Stimulated activated CD4-positive, alpha-beta T cell treated with anti-CD3 and anti-CD28 coated beads, Interleukin-1b, Interleukin-23, amount 100 ng/mL, for 24 hours (primary cell): ENCODE measurements around the gene HAVCR2.

Experiments
- DNase-seq, 4 experiments: peaks; one replicate each; pipeline ENCODE4 v3.0.0-alpha.2; 2020; ENCODE audit warnings: low read depth in 4 of 4, low spot score in 1 of 4

The HAVCR2 gene

DNA sequence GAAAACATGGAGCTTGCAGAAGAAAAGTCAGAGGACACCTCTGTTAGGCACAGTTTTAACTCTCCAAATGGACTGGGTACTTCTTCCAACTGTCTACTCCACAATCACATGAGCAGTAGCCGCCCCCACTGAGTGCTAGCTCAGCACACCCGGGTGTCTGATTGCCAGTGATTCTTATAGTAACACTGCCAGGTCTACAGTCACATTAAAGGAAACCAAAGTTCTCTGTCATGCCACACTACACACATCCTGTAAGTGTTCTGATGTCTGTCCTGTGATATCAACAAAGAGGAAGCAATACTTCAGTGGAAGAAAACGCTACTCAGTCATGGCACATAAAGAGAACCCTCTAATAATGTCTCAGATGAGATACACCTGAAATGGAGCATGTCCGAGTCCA lies at the start of gene HAVCR2:
TSS of gene HAVCR2 (minus strand) at position 69 of the 400 bp plus-strand sequence. CDS start at position 8, 61 bp downstream.
- no peak for DNase-seq

DNA sequence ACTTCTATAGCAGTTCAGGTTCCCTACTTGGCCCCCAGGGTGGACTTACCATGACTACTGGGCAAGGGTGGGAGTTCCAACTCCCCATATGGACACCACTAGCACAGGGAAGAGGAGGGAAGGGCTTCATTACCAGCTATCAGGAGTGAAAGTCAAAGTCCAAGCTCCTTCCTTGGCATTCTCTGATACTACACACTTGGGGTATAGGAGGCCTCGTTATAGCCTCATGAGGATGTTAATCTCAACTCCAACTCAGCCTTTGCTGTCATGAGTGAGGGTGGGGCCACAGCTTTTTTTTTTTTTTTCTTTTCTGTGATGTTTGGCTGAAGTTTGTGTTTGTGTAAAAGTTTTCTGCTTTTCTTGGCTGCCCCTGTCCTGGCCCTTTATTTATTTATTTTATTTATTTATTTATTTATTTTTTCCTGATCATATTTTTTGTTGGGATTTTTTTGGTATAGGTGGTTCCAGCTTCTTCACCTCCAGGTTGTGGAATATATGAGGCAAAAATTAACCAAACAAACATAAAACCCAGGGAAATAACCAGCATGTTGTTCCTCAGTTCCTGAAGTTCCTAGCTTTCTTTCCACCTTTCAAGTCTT lies 48.5 kb upstream of the HAVCR2 start:
- DNase-seq: no peak

- DNase-seq: no peak
These were observed 46.5 kb upstream of the HAVCR2 start for GRCh38 chr5:157155297-157155696.

DNA sequence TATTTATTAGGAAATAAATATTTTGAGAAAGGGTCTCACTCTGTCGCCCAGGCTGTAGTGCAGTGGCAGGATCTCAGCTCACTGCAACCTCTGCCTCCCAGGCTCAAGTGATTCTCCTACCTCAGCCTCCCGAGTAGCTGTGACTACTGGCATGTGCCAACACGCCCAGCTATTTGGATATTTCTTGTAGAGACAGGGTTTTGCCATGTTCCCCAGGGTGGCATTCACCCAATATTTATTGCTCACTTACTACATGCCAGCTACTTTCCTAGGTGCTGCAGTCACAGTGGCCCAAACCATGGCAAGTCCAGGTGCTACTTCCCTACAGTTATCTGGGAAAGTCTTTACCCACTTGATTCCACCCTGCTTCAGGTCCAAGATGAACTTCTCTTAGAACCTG lies 42.2 kb upstream of the HAVCR2 start:
- no peak for DNase-seq

GRCh38 chr5:157148734-157149615 lies 40.1 kb upstream of the HAVCR2 start:
- peak; percentile 66 to 74 (median 70) for DNase-seq

DNA sequence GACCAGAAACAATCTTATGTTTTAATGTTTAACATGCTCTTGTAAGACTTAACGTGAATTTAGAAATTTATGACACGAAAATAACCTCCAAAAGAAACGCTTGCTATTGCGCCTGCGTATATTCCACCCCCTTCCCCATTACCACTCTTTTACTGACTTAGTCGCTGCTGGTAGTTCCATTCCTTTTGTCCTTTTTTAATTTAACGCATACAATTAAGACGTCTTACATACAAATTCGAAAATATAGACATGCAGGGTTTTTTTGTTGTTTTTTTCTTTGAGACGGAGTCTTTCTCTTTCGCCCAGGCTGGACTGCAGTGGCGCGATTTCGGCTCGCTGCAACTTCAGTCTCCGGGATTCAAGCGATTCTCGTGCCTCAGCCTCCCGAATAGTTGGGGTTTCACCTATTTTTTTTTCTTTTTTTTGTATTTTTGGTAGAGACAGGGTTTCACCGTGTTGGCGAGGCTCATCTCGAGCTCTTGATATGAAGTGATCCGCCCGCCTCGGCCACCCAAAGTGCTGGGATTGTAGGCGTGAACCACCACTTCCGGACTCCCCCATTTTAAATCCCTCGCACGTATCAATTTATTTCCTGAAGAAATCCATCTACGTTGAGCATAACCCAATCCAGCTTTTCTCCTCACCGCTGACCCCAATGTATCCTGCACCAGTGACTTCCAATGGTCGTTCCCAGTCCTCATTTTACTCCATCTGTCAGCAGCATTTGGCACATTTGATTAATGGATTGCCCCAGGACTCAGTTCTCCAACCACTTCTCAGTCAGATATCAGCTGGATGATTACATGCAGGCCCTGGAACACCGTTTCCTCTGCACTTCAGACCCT lies 34.5 kb upstream of the HAVCR2 start:
- DNase-seq: peak in 2 of 4 experiments; percentile 24 to 45

- DNase-seq: peak; percentile 68 to 89 (median 74)
These were observed 33.7 kb upstream of the HAVCR2 start, which contains the start of gene MED7 for GRCh38 chr5:157142317-157143126. TSS of gene MED7 (minus strand) at chr5:157142865. CDS start at chr5:157139431, 3,434 bp downstream.

DNA sequence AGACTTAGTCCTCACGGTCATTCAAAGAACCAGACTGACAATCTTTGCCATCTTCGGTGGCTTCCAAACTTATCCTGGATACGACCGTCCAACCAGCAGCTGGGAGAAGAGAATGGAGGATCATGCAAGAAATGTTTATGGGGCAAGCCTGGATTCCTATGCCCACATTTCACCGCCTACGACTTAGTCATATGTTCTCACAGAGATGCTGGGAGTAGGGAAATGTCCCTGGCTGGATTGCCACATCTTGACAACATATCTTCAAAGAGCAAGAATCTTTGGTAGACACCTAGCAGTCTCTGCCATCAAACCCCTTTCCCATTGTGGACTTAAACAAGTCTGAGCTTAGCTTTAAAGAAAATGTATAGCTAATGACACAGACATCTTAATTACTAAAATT lies 28.8 kb upstream of the HAVCR2 start:
- no peak for DNase-seq

- no peak for DNase-seq
These were observed 23.4 kb upstream of the HAVCR2 start for GRCh38 chr5:157132281-157132612.

DNA sequence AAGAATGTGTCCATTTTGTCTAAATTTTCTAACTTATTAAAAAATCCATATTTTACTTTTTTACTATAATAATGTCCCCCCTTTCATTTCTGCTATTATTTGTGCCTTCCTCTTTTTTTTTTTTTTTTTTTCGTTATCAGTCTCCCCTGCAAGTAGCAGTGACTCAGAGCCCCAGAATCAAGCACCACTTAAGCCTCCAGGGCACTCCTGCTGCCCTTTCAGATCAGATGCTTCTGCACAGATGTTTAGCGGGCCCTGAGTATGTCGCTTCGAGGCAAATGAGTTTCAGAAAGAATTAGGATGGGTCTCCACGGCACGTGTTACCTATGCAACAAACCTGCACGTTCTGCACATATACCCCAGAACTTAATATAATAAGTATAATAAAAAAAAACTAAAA lies 22.1 kb upstream of the HAVCR2 start:
- DNase-seq: no peak

- no peak for DNase-seq
These were observed 12.9 kb upstream of the HAVCR2 start for GRCh38 chr5:157121709-157122108.

GRCh38 chr5:157120102-157120501 lies 11.3 kb upstream of the HAVCR2 start:
- no peak for DNase-seq

GRCh38 chr5:157116483-157116954 lies 7.7 kb upstream of the HAVCR2 start:
- DNase-seq: no peak

- no peak for DNase-seq
These were observed 6.7 kb upstream of the HAVCR2 start for GRCh38 chr5:157115502-157115901.

DNA sequence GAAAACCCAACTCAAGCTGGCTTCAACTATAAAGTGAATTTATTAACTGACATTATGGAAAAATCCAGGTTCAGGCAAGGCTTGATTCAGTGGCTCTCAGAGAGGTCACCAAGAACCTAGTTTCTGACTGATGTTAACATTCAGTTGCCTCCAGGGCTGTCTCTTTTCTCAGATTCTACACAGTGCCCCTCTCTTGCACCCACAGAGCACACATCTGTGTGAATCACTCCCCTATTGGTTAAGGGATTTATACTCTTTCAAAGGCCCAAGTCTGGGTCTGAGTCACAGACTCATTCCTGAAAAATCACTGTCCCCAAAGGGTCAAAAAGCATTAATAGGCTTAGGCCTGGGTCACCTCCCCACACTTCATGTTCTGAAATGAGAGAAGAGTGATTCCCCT lies 6.2 kb upstream of the HAVCR2 start:
- DNase-seq: no peak

DNA sequence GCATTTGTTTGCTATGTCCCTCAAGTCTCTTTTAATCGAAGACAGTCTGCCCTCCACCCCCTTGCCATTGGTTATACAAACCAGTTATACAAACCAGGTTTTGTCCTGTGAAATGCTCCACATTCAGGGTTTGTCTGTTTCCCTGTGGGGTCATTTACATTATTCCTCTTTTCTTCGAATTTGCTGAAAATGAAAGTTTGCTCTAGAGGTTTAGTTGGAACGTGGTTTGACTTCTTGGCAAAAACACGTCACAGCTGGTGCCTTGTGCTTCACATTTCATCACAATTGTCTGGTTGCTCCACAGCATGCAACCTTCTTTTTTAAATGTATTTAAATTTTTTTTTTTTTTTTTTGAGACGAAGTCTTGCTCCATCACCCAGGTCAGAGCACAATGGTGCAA lies 4.2 kb upstream of the HAVCR2 start:
- DNase-seq: no peak

GRCh38 chr5:157109744-157110143 lies 900 bp upstream of the HAVCR2 start:
- no peak for DNase-seq

GRCh38 chr5:157107508-157107907 lies 1.3 kb downstream of the HAVCR2 start:
- DNase-seq: no peak

- peak in 1 of 4 experiments; percentile 23 for DNase-seq
These were observed 2.0 kb downstream of the HAVCR2 start for GRCh38 chr5:157106630-157107461.
